GM19238 (cell line): ENCODE results near the gene AFF3.

Source experiments
- DNase-seq: peaks from one replicate; pipeline ENCODE4 v3.0.0; 2011; ENCODE audit warnings: low spot score; ENCODE audit not compliant: insufficient read length

The AFF3 gene

GRCh38 chr2:99858951-99859596 lies 283.3 kb downstream of the AFF3 start:
- no peak for DNase-seq

- no peak for DNase-seq
These were observed 284.4 kb downstream of the AFF3 start for GRCh38 chr2:99857867-99858444.

GRCh38 chr2:99857372-99857771 lies 285.0 kb downstream of the AFF3 start:
- DNase-seq: no peak

- DNase-seq: no peak
These were observed 286.3 kb downstream of the AFF3 start for GRCh38 chr2:99856119-99856518.

GRCh38 chr2:99854236-99854852 lies 288.0 kb downstream of the AFF3 start:
- DNase-seq: no peak

- no peak for DNase-seq
These were observed 289.4 kb downstream of the AFF3 start for GRCh38 chr2:99852956-99853355.

GRCh38 chr2:99852376-99852934 lies 289.9 kb downstream of the AFF3 start:
- no peak for DNase-seq

- DNase-seq: no peak
These were observed 290.6 kb downstream of the AFF3 start for GRCh38 chr2:99851811-99852210.

- DNase-seq: no peak
These were observed 291.3 kb downstream of the AFF3 start for GRCh38 chr2:99851089-99851488.

- no peak for DNase-seq
These were observed 292.2 kb downstream of the AFF3 start for GRCh38 chr2:99850084-99850710.

- DNase-seq: no peak
These were observed 295.8 kb downstream of the AFF3 start for GRCh38 chr2:99846462-99847107.

- no peak for DNase-seq
These were observed 297.1 kb downstream of the AFF3 start for GRCh38 chr2:99845296-99845695.

- DNase-seq: no peak
These were observed 299.9 kb downstream of the AFF3 start for GRCh38 chr2:99842451-99842850.

GRCh38 chr2:99841749-99842148 lies 300.6 kb downstream of the AFF3 start:
- no peak for DNase-seq

GRCh38 chr2:99840831-99841230 lies 301.6 kb downstream of the AFF3 start:
- no peak for DNase-seq

GRCh38 chr2:99836690-99837605 lies 305.4 kb downstream of the AFF3 start:
- no peak for DNase-seq

GRCh38 chr2:99834426-99834825 lies 308.0 kb downstream of the AFF3 start:
- no peak for DNase-seq

GRCh38 chr2:99833586-99834201 lies 308.7 kb downstream of the AFF3 start:
- DNase-seq: no peak

- no peak for DNase-seq
These were observed 309.5 kb downstream of the AFF3 start for GRCh38 chr2:99832926-99833325.

GRCh38 chr2:99831772-99832171 lies 310.6 kb downstream of the AFF3 start:
- no peak for DNase-seq
